Naive thymus-derived CD8-positive, alpha-beta T cell (primary cell): Measurements from ENCODE around the gene TSPAN16. TPM values are rescaled to one million over a fixed set of nuclear protein-coding genes. Genes with fewer than 3 reads are reported as not detected.

Experiments
- ATAC-seq, 2 donors: fragments of 150-1000 bp; cut with Tn5 transposase in 1 of 2; sonication (Bioruptor Pico), chemical (Tn5 transposase) in 1 of 2; 1 replicate in 1 of 2; 2 replicates in 1 of 2; pipeline ENCODE4 v1.10.0; 2021; ENCODE audit warnings: mild to moderate bottlenecking in 2 of 2, moderate library complexity in 2 of 2
- POLR2A ChIA-PET: fragments of 350-600 bp; sonication (Branson Sonifier 250); formaldehyde crosslinking; loops from one replicate; lab custom pipeline; 2021; ENCODE audit warnings: antibody characterized with exemption; lab: Charles Lee
- DNase-seq, 10 donors: peaks; one replicate each; pipeline versions ENCODE4 v3.0.0 to v3.0.0-alpha.2; 2020 to 2022
- H3K27ac Mint-ChIP-seq, 10 donors: one replicate each; pipeline ENCODE4 v1.8.0; 2020 to 2022; ENCODE audit warnings: mild to moderate bottlenecking in 10 of 10, mixed read lengths in 10 of 10, moderate library complexity in 4 of 10, inconsistent platforms in 1 of 10
- H3K27me3 Mint-ChIP-seq, 5 donors: one replicate each; pipeline ENCODE4 v1.8.0; 2021 to 2022; ENCODE audit warnings: mixed read lengths in 5 of 5
- H3K36me3 Mint-ChIP-seq, 3 donors: one replicate each; pipeline ENCODE4 v1.8.0; 2020 to 2022; ENCODE audit warnings: mixed read lengths in 3 of 3, mild to moderate bottlenecking in 2 of 3, inconsistent platforms in 1 of 3
- H3K4me1 Mint-ChIP-seq, 4 donors: one replicate each; pipeline ENCODE4 v1.8.0; 2021 to 2022; ENCODE audit warnings: mixed read lengths in 4 of 4
- H3K4me3 Mint-ChIP-seq, 10 donors: one replicate each; pipeline ENCODE4 v1.8.0; 2020 to 2022; ENCODE audit warnings: mild to moderate bottlenecking in 10 of 10, mixed read lengths in 10 of 10, moderate library complexity in 6 of 10, inconsistent platforms in 1 of 10
- H3K9me3 Mint-ChIP-seq, 9 donors: one replicate each; pipeline ENCODE4 v1.8.0; 2020 to 2022; ENCODE audit warnings: mixed read lengths in 9 of 9, mild to moderate bottlenecking in 3 of 9, inconsistent platforms in 1 of 9, moderate library complexity in 1 of 9
- polyA plus RNA-seq, 3 donors: library from polyadenylated mRNA; unstranded; fragments of 300-500 nt; fragmentation: Illumina TruSeq; gene quantifications; one replicate each; pipeline ENCODE4 v1.2.3, GENCODE V29; 2021
- total RNA-seq, 8 experiments: library from RNA in 2 of 8; stranded (reverse) in 2 of 8; gene quantifications; one replicate each; pipeline ENCODE4 v1.2.3 and lab custom pipeline; 2021 to 2026

TSPAN16 gene
- total and polyA plus RNA-seq, 5 experiments from 2014 or later, result not detected

GRCh38 chr19:11261431-11261970 is 34.5 kb upstream of the TSPAN16 start:
- peaks cover 18 to 59% (median 29%) of the 10 kb centered on the region in 5 donors for H3K27me3 Mint-ChIP-seq
- peaks cover 0 to 9% (median 4%) of the 10 kb centered on the region in 4 donors for H3K4me1 Mint-ChIP-seq
- H3K27ac Mint-ChIP-seq, result no peak overlapping the region
- H3K4me3 Mint-ChIP-seq, result peak overlapping the region; percentile 36 to 77 (median 67)
- H3K36me3 Mint-ChIP-seq, result peaks cover 0 to 12% (median 0%) of the 10 kb centered on the region in 3 donors
- peaks cover 0 to 2% (median 0%) of the 10 kb centered on the region in 9 donors for H3K9me3 Mint-ChIP-seq
- POLR2A ChIA-PET, result interaction anchor here (0.7 kb wide), 1 partner anchor 18 kb away, joined by 3 read pairs; no protein-coding TSS in a partner anchor
- ATAC-seq (no peak), DNase-seq (no peak)

- H3K4me1 Mint-ChIP-seq, result peaks cover 0 to 9% (median 4%) of the 10 kb centered on the region in 4 donors
- DNase-seq (peak in 2 of 10 donors; percentile 3 to 24), ATAC-seq (peak; percentile 48 to 70)
- H3K4me3 Mint-ChIP-seq, result peak within 1 kb of the TSS; percentile 59 to 82 (median 71)
- peaks cover 24 to 66% (median 36%) of the 10 kb centered on the region in 5 donors for H3K27me3 Mint-ChIP-seq
- POLR2A ChIA-PET, result no interaction called here
- peaks cover 0 to 12% (median 0%) of the 10 kb centered on the region in 3 donors for H3K36me3 Mint-ChIP-seq
- no peak within 1 kb of the TSS for H3K27ac Mint-ChIP-seq
- H3K9me3 Mint-ChIP-seq, result peaks cover 0 to 2% (median 0%) of the 10 kb centered on the region in 9 donors
Measured at GRCh38 chr19:11261971-11262839, 33.8 kb upstream of the TSPAN16 start, which contains the start of gene DOCK6. TSS of gene DOCK6 (minus strand) at chr19:11262524. CDS start at chr19:11262440, 84 bp downstream.

GRCh38 chr19:11263726-11264125 is 32.2 kb upstream of the TSPAN16 start:
- peaks cover 0 to 10% (median 0%) of the 10 kb centered on the region in 3 donors for H3K36me3 Mint-ChIP-seq
- H3K4me3 Mint-ChIP-seq, result peak overlapping the region in 6 of 10 donors; percentile 14 to 74 (median 48)
- H3K4me1 Mint-ChIP-seq, result peaks cover 2 to 9% (median 6%) of the 10 kb centered on the region in 4 donors
- DNase-seq, result no peak
- peak overlapping the region in 1 of 10 donors; percentile 18 for H3K27ac Mint-ChIP-seq
- ATAC-seq, result no peak
- POLR2A ChIA-PET, result no interaction called here
- H3K9me3 Mint-ChIP-seq, result peaks cover 0 to 2% (median 0%) of the 10 kb centered on the region in 9 donors
- peaks cover 33 to 78% (median 50%) of the 10 kb centered on the region in 5 donors for H3K27me3 Mint-ChIP-seq

GRCh38 chr19:11264452-11265176 is 31.3 kb upstream of the TSPAN16 start:
- ATAC-seq (no peak), DNase-seq (no peak)
- Mint-ChIP-seq H3K9me3 (peaks cover 0 to 2% (median 0%) of the 10 kb centered on the region in 9 donors), H3K27me3 (peaks cover 40 to 82% (median 56%) of the 10 kb centered on the region in 5 donors), H3K36me3 (peaks cover 0 to 10% (median 0%) of the 10 kb centered on the region in 3 donors), H3K27ac (peak overlapping the region in 1 of 10 donors; percentile 32), H3K4me1 (peaks cover 3 to 9% (median 7%) of the 10 kb centered on the region in 4 donors), H3K4me3 (peak overlapping the region in 3 of 10 donors; percentile 1 to 58 (median 4))
- POLR2A ChIA-PET, result interaction anchor here (0.6 kb wide), 1 partner anchor 17 kb away, joined by 3 read pairs; no protein-coding TSS in a partner anchor

GRCh38 chr19:11265177-11265784 is 30.7 kb upstream of the TSPAN16 start:
- Mint-ChIP-seq H3K27ac (peak overlapping the region in 1 of 10 donors; percentile 32), H3K4me1 (peaks cover 3 to 9% (median 7%) of the 10 kb centered on the region in 4 donors), H3K27me3 (peaks cover 37 to 81% (median 54%) of the 10 kb centered on the region in 5 donors), H3K9me3 (peaks cover 0 to 2% (median 0%) of the 10 kb centered on the region in 9 donors), H3K36me3 (peaks cover 0 to 8% (median 0%) of the 10 kb centered on the region in 3 donors), H3K4me3 (peak overlapping the region in 1 of 10 donors; percentile 1)
- DNase-seq, result no peak
- POLR2A ChIA-PET, result interaction anchor here (0.6 kb wide), 1 partner anchor 17 kb away, joined by 3 read pairs; no protein-coding TSS in a partner anchor
- no peak for ATAC-seq

- H3K4me1 Mint-ChIP-seq, result peaks cover 3 to 8% (median 7%) of the 10 kb centered on the region in 4 donors
- DNase-seq, result no peak
- H3K9me3 Mint-ChIP-seq, result peaks cover 0 to 2% (median 0%) of the 10 kb centered on the region in 9 donors
- peak overlapping the region in 1 of 10 donors; percentile 84 for H3K4me3 Mint-ChIP-seq
- POLR2A ChIA-PET, result interaction anchor here (0.6 to 0.7 kb wide), 2 partner anchors 18 to 382 kb away, joined by 3 to 5 read pairs; no protein-coding TSS in a partner anchor
- H3K27me3 Mint-ChIP-seq, result peaks cover 36 to 79% (median 54%) of the 10 kb centered on the region in 5 donors
- no peak overlapping the region for H3K27ac Mint-ChIP-seq
- H3K36me3 Mint-ChIP-seq, result peaks cover 0 to 8% (median 0%) of the 10 kb centered on the region in 3 donors
- ATAC-seq, result no peak
Measured at GRCh38 chr19:11265785-11266236, 30.1 kb upstream of the TSPAN16 start.

- ATAC-seq, result no peak
Measured at GRCh38 chr19:11267316-11268085, 28.5 kb upstream of the TSPAN16 start.

GRCh38 chr19:11268783-11269267 is 27.1 kb upstream of the TSPAN16 start:
- Mint-ChIP-seq H3K27ac (no peak overlapping the region), H3K9me3 (peaks cover 0 to 2% (median 0%) of the 10 kb centered on the region in 9 donors), H3K4me3 (no peak overlapping the region), H3K27me3 (peaks cover 33 to 79% (median 52%) of the 10 kb centered on the region in 5 donors), H3K36me3 (peaks cover 0 to 8% (median 0%) of the 10 kb centered on the region in 3 donors), H3K4me1 (peaks cover 0 to 6% (median 1%) of the 10 kb centered on the region in 4 donors)
- POLR2A ChIA-PET, result no interaction called here
- ATAC-seq, result no peak
- DNase-seq, result no peak

More at GRCh38 chr19:11267316-11268085, 28.5 kb upstream of the TSPAN16 start:
- H3K4me1 Mint-ChIP-seq, result peaks cover 3 to 6% (median 5%) of the 10 kb centered on the region in 4 donors
- POLR2A ChIA-PET, result no interaction called here
- peak overlapping the region in 1 of 10 donors; percentile 34 for H3K27ac Mint-ChIP-seq
- peaks cover 31 to 79% (median 52%) of the 10 kb centered on the region in 5 donors for H3K27me3 Mint-ChIP-seq
- peaks cover 0 to 8% (median 0%) of the 10 kb centered on the region in 3 donors for H3K36me3 Mint-ChIP-seq
- H3K4me3 Mint-ChIP-seq, result no peak overlapping the region
- peaks cover 0 to 2% (median 0%) of the 10 kb centered on the region in 9 donors for H3K9me3 Mint-ChIP-seq
- DNase-seq, result no peak

- no peak for ATAC-seq
- Mint-ChIP-seq H3K4me3 (no peak overlapping the region), H3K4me1 (peaks cover 0 to 6% (median 1%) of the 10 kb centered on the region in 4 donors), H3K9me3 (peaks cover 0 to 2% (median 0%) of the 10 kb centered on the region in 9 donors), H3K36me3 (peaks cover 0 to 8% (median 0%) of the 10 kb centered on the region in 3 donors), H3K27me3 (peaks cover 30 to 79% (median 50%) of the 10 kb centered on the region in 5 donors), H3K27ac (no peak overlapping the region)
- POLR2A ChIA-PET, result no interaction called here
- no peak for DNase-seq
Measured at GRCh38 chr19:11269408-11269807, 26.6 kb upstream of the TSPAN16 start.

GRCh38 chr19:11273296-11273695 is 22.7 kb upstream of the TSPAN16 start:
- peak overlapping the region in 1 of 10 donors; percentile 67 for H3K27ac Mint-ChIP-seq

More at GRCh38 chr19:11273296-11273695, 22.7 kb upstream of the TSPAN16 start:
- POLR2A ChIA-PET, result no interaction called here
- Mint-ChIP-seq H3K27me3 (peaks cover 18 to 65% (median 32%) of the 10 kb centered on the region in 5 donors), H3K36me3 (peaks cover 0 to 2% (median 0%) of the 10 kb centered on the region in 3 donors), H3K9me3 (peaks cover 0 to 16% (median 0%) of the 10 kb centered on the region in 9 donors), H3K4me1 (peaks cover 0 to 6% (median under 1%) of the 10 kb centered on the region in 4 donors), H3K4me3 (no peak overlapping the region)
- no peak for ATAC-seq
- DNase-seq, result no peak
